K562 (cell line): Measurements from ENCODE around the gene SHISA7. TPM values are rescaled to one million over a fixed set of nuclear protein-coding genes. Genes with fewer than 3 reads are reported as not detected.

Experiments
- ATF7 ChIP-seq: fragments of 450-650 bp; IDR thresholded peaks from 2 replicates; pipeline ENCODE4 v1.7.1; 2014; ENCODE audit warnings: mild to moderate bottlenecking, moderate library complexity
- BRF2 ChIP-seq: IDR thresholded peaks from 3 replicates; pipeline ENCODE4 v1.6.1; 2011; ENCODE audit warnings: borderline replicate concordance, mild to moderate bottlenecking; ENCODE audit not compliant: insufficient read length, insufficient read depth
- CREB1 ChIP-seq, 2 experiments: sonication (generic) in 1 of 2; formaldehyde crosslinking in 1 of 2; IDR thresholded peaks; 2 replicates each; pipeline versions ENCODE4 v1.6.1 to v1.8.0; 2012 to 2022; ENCODE audit warnings: inconsistent platforms in 1 of 2, mild to moderate bottlenecking in 1 of 2, missing genetic modification reagents in 1 of 2, moderate library complexity in 1 of 2
- EWSR1 ChIP-seq: fragments of 450-650 bp; IDR thresholded peaks from 2 replicates; pipeline ENCODE4 v1.6.1; 2018; ENCODE audit warnings: borderline replicate concordance, mild to moderate bottlenecking, low read depth, moderate library complexity; ENCODE audit not compliant: partially characterized antibody
- FOXA3 ChIP-seq, 2 experiments: fragments of 450-650 bp in 1 of 2; sonication (generic) in 1 of 2; formaldehyde crosslinking; IDR thresholded peaks in 1 of 2; conservative IDR thresholded peaks in 1 of 2; 2 replicates each; pipeline versions ENCODE4 v1.4.0 to v1.8.0; 2020 to 2022; ENCODE audit warnings: mild to moderate bottlenecking in 2 of 2, missing genetic modification reagents in 1 of 2
- FOXP1 ChIP-seq: sonication (generic); formaldehyde crosslinking; IDR thresholded peaks from 2 replicates; pipeline ENCODE4 v1.8.0; 2022; ENCODE audit warnings: mild to moderate bottlenecking, missing genetic modification reagents
- GTF2E2 ChIP-seq: fragments of 200-800 bp; sonication (Bioruptor generic); IDR thresholded peaks from 2 replicates; pipeline ENCODE4 v1.6.1; 2016; ENCODE audit warnings: missing genetic modification characterization, missing compliant biosample characterization
- HMG20A ChIP-seq: fragments of 450-650 bp; formaldehyde crosslinking; conservative IDR thresholded peaks from 2 replicates; pipeline ENCODE4 v1.4.0; 2020; ENCODE audit warnings: mild to moderate bottlenecking, mixed read lengths
- MCM3 ChIP-seq: fragments of 450-650 bp; IDR thresholded peaks from 2 replicates; pipeline ENCODE4 v1.6.1; 2016
- NCOR1 ChIP-seq: fragments of 450-650 bp; IDR thresholded peaks from 2 replicates; pipeline ENCODE4 v1.6.1; 2016; ENCODE audit warnings: mild to moderate bottlenecking, moderate library complexity
- RB1 ChIP-seq: fragments of 450-650 bp; IDR thresholded peaks from 2 replicates; pipeline ENCODE4 v1.6.1; 2017; ENCODE audit warnings: low read depth, mild to moderate bottlenecking
- RCOR1 ChIP-seq, 2 experiments: IDR thresholded peaks; 2 replicates each; pipeline ENCODE4 v1.6.1; 2012; ENCODE audit warnings: low read depth in 2 of 2, low read length in 2 of 2, borderline replicate concordance in 1 of 2, improper control_type of control experiment in 1 of 2
- STAT5B ChIP-seq: fragments of 250-450 bp; sonication (Bioruptor Pico); IDR thresholded peaks from 2 replicates; pipeline ENCODE4 v1.8.0; 2021; ENCODE audit warnings: mild to moderate bottlenecking, inconsistent platforms
- TEAD4 ChIP-seq, 2 experiments: sonication (generic) in 1 of 2; formaldehyde crosslinking in 1 of 2; IDR thresholded peaks; 2 replicates each; pipeline versions ENCODE4 v1.6.1 to v1.8.0; 2012 to 2022; ENCODE audit warnings: borderline replicate concordance in 1 of 2, inconsistent platforms in 1 of 2, low read length in 1 of 2, mild to moderate bottlenecking in 1 of 2, missing genetic modification reagents in 1 of 2
- XRCC5 ChIP-seq: fragments of 200-400 bp; formaldehyde crosslinking; IDR thresholded peaks from 2 replicates; pipeline ENCODE4 v1.6.1; 2017; ENCODE audit warnings: low read depth, mild to moderate bottlenecking, low read length
- ZNF431 ChIP-seq: sonication (generic); formaldehyde crosslinking; IDR thresholded peaks from 2 replicates; pipeline ENCODE4 v1.8.0; 2022; ENCODE audit warnings: mild to moderate bottlenecking, missing genetic modification reagents
- ZNF589 ChIP-seq: fragments of 200-800 bp; sonication (Bioruptor generic); IDR thresholded peaks from 2 replicates; pipeline ENCODE4 v1.6.1; 2016; ENCODE audit warnings: low read depth, missing genetic modification characterization, missing compliant biosample characterization
- ZNF644 ChIP-seq: fragments of 200-800 bp; sonication (Bioruptor generic); IDR thresholded peaks from 2 replicates; pipeline ENCODE4 v1.6.1; 2016; ENCODE audit warnings: low read depth, missing genetic modification characterization, missing compliant biosample characterization
- ZNF707 ChIP-seq: fragments of 250-450 bp; sonication (Bioruptor Pico); conservative IDR thresholded peaks from 2 replicates; pipeline ENCODE4 v1.8.0; 2022; ENCODE audit warnings: inconsistent platforms, mild to moderate bottlenecking, moderate library complexity
- ZNF740 ChIP-seq, 3 experiments: fragments of 200-800 bp in 1 of 3; sonication (Bioruptor generic) in 1 of 3; sonication (generic) in 1 of 3; formaldehyde crosslinking in 1 of 3; IDR thresholded peaks; 2 replicates each; pipeline versions ENCODE4 v1.6.1 to v1.8.0; 2016 to 2022; ENCODE audit warnings: mild to moderate bottlenecking in 2 of 3, missing compliant biosample characterization in 2 of 3, missing genetic modification characterization in 2 of 3, missing genetic modification reagents in 1 of 3
- ZNF766 ChIP-seq: fragments of 200-800 bp; sonication (Bioruptor generic); conservative IDR thresholded peaks from 2 replicates; pipeline ENCODE4 v1.6.1; 2016; ENCODE audit warnings: missing genetic modification characterization, missing compliant biosample characterization
- ZNF830 ChIP-seq: fragments of 250-450 bp; sonication (Bioruptor Pico); IDR thresholded peaks from 2 replicates; pipeline ENCODE4 v1.5.0; 2021; ENCODE audit warnings: mild to moderate bottlenecking
- polyA plus RNA-seq, 8 experiments: library from polyadenylated mRNA; depleted of rRNA in 4 of 8; stranded (reverse) in 5 of 8; unstranded in 3 of 8; fragments of >200 nt; fragmentation: Nextera tagmentation in 2 of 8; fragmentation: Illumina TruSeq in 1 of 8; extraction: Ambion mirVana in 2 of 8; extraction: Trizol in 1 of 8; gene quantifications; 2 replicates each; pipeline versions ENCODE4 v1.2.1 to v1.2.3, GENCODE V29; 2011 to 2014; ENCODE audit warnings: inconsistent platforms in 1 of 8, missing spikeins in 1 of 8
- total RNA-seq, 7 experiments: library from RNA; depleted of rRNA in 6 of 7; stranded (reverse); fragments of >200 nt in 6 of 7; fragmentation: Illumina TruSeq in 2 of 7; extraction: Trizol in 2 of 7; gene quantifications; 2 replicates each; pipeline versions ENCODE4 v1.2.1 to v1.2.3, GENCODE V29; 2011 to 2021; ENCODE audit warnings: low replicate concordance in 1 of 7
- TF ChIP-seq, protein P1 (sequence below): sonication (generic); formaldehyde crosslinking; IDR thresholded peaks from 2 replicates; pipeline ENCODE4 v1.8.0; 2022; ENCODE audit warnings: mild to moderate bottlenecking, missing genetic modification reagents
- TF ChIP-seq, protein P2 (sequence below): fragments of 200-800 bp; sonication (Bioruptor generic); IDR thresholded peaks from 2 replicates; pipeline ENCODE4 v1.6.1; 2017; ENCODE audit warnings: missing genetic modification characterization, missing compliant biosample characterization

Gene SHISA7
- total and polyA plus RNA-seq, 9 of the 15 experiments (the other 6 are each of a cell fraction or from before 2014, with no cell fraction given), result 0.01 to 0.40 (median 0.07) TPM

- TF ChIP-seq XRCC5, result peak; percentile 81; the same call in 1 of the 2 replicates
- TF ChIP-seq ZNF830 (CRISPR knock-in tag), result no peak
- TF ChIP-seq TEAD4 (IDR thresholded peaks at IDR 0.05; ENCODE audit: low read length), result no peak
- TF ChIP-seq TEAD4 (CRISPR knock-in tag; IDR thresholded peaks at IDR 0.05; ENCODE audit: borderline replicate concordance), result 0 out of 2 replicates have a peak, but pooled peaks have one; percentile 61
- no peak for TF ChIP-seq STAT5B (CRISPR knock-in tag)
- no peak for TF ChIP-seq EWSR1
- TF ChIP-seq RB1, result 0 out of 2 replicates have a peak, but pooled peaks have one; percentile 48
- no peak for TF ChIP-seq ZNF707 (CRISPR knock-in tag)
- peak; percentile 85; the same call in 1 of the 2 replicates for TF ChIP-seq FOXP1 (CRISPR knock-in tag)
- TF ChIP-seq MCM3, result no peak
- 0 out of 2 replicates have a peak, but pooled peaks have one; percentile 44 for TF ChIP-seq ZNF644
- TF ChIP-seq BRF2, result no peak
- no peak for TF ChIP-seq CREB1 (IDR thresholded peaks at IDR 0.05)
- TF ChIP-seq CREB1 (CRISPR knock-in tag; IDR thresholded peaks at IDR 0.05), result peak; percentile 49; the same call in 1 of the 2 replicates
- no peak for TF ChIP-seq GTF2E2 (tag)
- TF ChIP-seq, protein P1, sequence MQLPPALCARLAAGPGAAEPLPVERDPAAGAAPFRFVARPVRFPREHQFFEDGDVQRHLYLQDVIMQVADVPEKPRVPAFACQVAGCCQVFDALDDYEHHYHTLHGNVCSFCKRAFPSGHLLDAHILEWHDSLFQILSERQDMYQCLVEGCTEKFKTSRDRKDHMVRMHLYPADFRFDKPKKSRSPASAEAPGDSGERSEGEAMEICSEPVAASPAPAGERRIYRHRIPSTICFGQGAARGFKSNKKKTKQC (CRISPR knock-in tag), result peak; percentile 93; the same call in 1 of the 2 replicates
- TF ChIP-seq, protein P2, sequence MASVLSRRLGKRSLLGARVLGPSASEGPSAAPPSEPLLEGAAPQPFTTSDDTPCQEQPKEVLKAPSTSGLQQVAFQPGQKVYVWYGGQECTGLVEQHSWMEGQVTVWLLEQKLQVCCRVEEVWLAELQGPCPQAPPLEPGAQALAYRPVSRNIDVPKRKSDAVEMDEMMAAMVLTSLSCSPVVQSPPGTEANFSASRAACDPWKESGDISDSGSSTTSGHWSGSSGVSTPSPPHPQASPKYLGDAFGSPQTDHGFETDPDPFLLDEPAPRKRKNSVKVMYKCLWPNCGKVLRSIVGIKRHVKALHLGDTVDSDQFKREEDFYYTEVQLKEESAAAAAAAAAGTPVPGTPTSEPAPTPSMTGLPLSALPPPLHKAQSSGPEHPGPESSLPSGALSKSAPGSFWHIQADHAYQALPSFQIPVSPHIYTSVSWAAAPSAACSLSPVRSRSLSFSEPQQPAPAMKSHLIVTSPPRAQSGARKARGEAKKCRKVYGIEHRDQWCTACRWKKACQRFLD (CRISPR knock-in tag), result peak; percentile 80
- TF ChIP-seq NCOR1, result no peak
- TF ChIP-seq ZNF431 (CRISPR knock-in tag), result 0 out of 2 replicates have a peak, but pooled peaks have one; percentile 63
- TF ChIP-seq ZNF740 (CRISPR knock-in tag; IDR thresholded peaks at IDR 0.05), result 0 out of 2 replicates have a peak, but pooled peaks have one; percentile 16
- TF ChIP-seq ZNF740 (tag; IDR thresholded peaks at IDR 0.05), result no peak
- TF ChIP-seq ZNF766 (CRISPR knock-in tag), result peak; percentile 91
- TF ChIP-seq ATF7, result no peak
- peak in 1 of 2 experiments; percentile 80; a peak in 1 of 4 replicates for TF ChIP-seq RCOR1 (IDR thresholded peaks at IDR 0.05; ENCODE audit: borderline replicate concordance in 1 of 2, low read depth in 2 of 2, low read length in 2 of 2)
- peak in 1 of 2 experiments; percentile 73; a peak in 1 of 4 replicates for TF ChIP-seq FOXA3 (CRISPR knock-in tag; conservative IDR thresholded peaks at IDR 0.05 in 1 of 2, IDR thresholded peaks at IDR 0.05 in 1 of 2)
- no peak for TF ChIP-seq HMG20A (CRISPR knock-in tag)
- TF ChIP-seq ZNF589 (CRISPR knock-in tag), result 0 out of 2 replicates have a peak, but pooled peaks have one; percentile 66
These were observed 5.7 kb downstream of the SHISA7 start (continued) for GRCh38 chr19:55437410-55437809.
